Smooth muscle cell (in vitro differentiated cells): ENCODE results near the gene SCAPER. TPM values are rescaled to one million over a fixed set of nuclear protein-coding genes. Genes with fewer than 3 reads are reported as not detected.
"Not testable (repeated sequence)": the region's sequence is repeated elsewhere in the genome, so short reads cannot be mapped to it uniquely, and the experiment has no call there.

Experiments used
- DNase-seq: peaks from one replicate; lab custom pipeline; 2025; ENCODE audit not compliant: unreplicated experiment; lab: John Stamatoyannopoulos, UW
- H2AFZ ChIP-seq: fragments of 200-600 bp; sonication (generic); 2 replicates; pipeline ENCODE4 v1.6.0; 2016; ENCODE audit warnings: antibody characterized with exemption, low read depth, mild to moderate bottlenecking
- H3F3A ChIP-seq: fragments of 200-600 bp; sonication (generic); 2 replicates; pipeline ENCODE4 v1.6.0; 2017; ENCODE audit warnings: antibody characterized with exemption, low read depth
- H3K27ac ChIP-seq: fragments of 200-600 bp; sonication (generic); 2 replicates; pipeline ENCODE4 v1.5.1; 2016; ENCODE audit warnings: low read depth, mild to moderate bottlenecking
- H3K27me3 ChIP-seq: fragments of 200-600 bp; sonication (generic); 2 replicates; pipeline ENCODE4 v1.6.1; 2016; ENCODE audit warnings: low read depth, mild to moderate bottlenecking
- H3K36me3 ChIP-seq: fragments of 200-600 bp; sonication (generic); 2 replicates; pipeline ENCODE4 v1.5.1; 2016; ENCODE audit warnings: low read depth
- H3K4me1 ChIP-seq: fragments of 200-600 bp; sonication (generic); 2 replicates; pipeline ENCODE4 v1.5.1; 2016; ENCODE audit warnings: low read depth
- H3K4me2 ChIP-seq: fragments of 200-600 bp; sonication (generic); 2 replicates; pipeline ENCODE4 v1.6.0; 2016; ENCODE audit warnings: mild to moderate bottlenecking
- H3K4me3 ChIP-seq: fragments of 200-600 bp; sonication (generic); 2 replicates; pipeline ENCODE4 v1.5.1; 2016; ENCODE audit warnings: mild to moderate bottlenecking
- H3K79me2 ChIP-seq: fragments of 200-600 bp; sonication (generic); 2 replicates; pipeline ENCODE4 v1.6.0; 2016; ENCODE audit warnings: low read depth, mild to moderate bottlenecking
- H3K9ac ChIP-seq: fragments of 200-600 bp; sonication (generic); 2 replicates; pipeline ENCODE4 v1.6.0; 2016; ENCODE audit warnings: low read depth
- H3K9me3 ChIP-seq: fragments of 200-600 bp; sonication (generic); replicated peaks from 2 replicates; pipeline ENCODE4 v1.5.1; 2016; ENCODE audit warnings: low read depth
- H4K20me1 ChIP-seq: fragments of 200-600 bp; sonication (generic); 2 replicates; pipeline ENCODE4 v1.6.0; 2016; ENCODE audit warnings: low read depth
- WGBS: methylation state at CpG from one replicate; pipeline ENCODE4 v1.1.7; 2016; ENCODE audit warnings: low lambda C conversion rate; 5-methylcytosine and 5-hydroxymethylcytosine counted together
- polyA plus RNA-seq: library from polyadenylated mRNA; unstranded; fragments of >200 nt; fragmentation: Nextera tagmentation; extraction: Ambion mirVana; gene quantifications from 2 replicates; pipeline ENCODE4 v1.2.1, GENCODE V29; 2016
- total RNA-seq: library from RNA; depleted of rRNA; stranded (reverse); fragments of >200 nt; gene quantifications from 2 replicates; pipeline ENCODE4 v1.2.3, GENCODE V29; 2014
- TF ChIP-seq, protein P1 (sequence below): fragments of 200-600 bp; sonication (generic); IDR thresholded peaks from 2 replicates; pipeline ENCODE4 v1.5.1; 2017; ENCODE audit warnings: borderline replicate concordance, mild to moderate bottlenecking, antibody characterized with exemption; ENCODE audit not compliant: insufficient read depth, poor library complexity, severe bottlenecking

SCAPER gene
- total and polyA plus RNA-seq, 2 experiments from 2014 or later, result 6.6 to 34.3 TPM

GRCh38 chr15:76514282-76514681 is 390.9 kb downstream of the SCAPER start:
- Histone ChIP-seq H2AFZ (no peak overlapping the region), H3K79me2 (no peaks in the 10 kb centered on the region), H3K27ac (no peak overlapping the region), H3K9ac (no peak overlapping the region), H3K4me1 (peaks cover 5% of the 10 kb centered on the region), H3K4me3 (no peak overlapping the region), H3K4me2 (no peak overlapping the region), H3K36me3 (no peaks in the 10 kb centered on the region), H3K27me3 (no peaks in the 10 kb centered on the region), H4K20me1 (no peaks in the 10 kb centered on the region), H3K9me3 (no peaks in the 10 kb centered on the region), H3F3A (no peaks in the 10 kb centered on the region)
- no peak for DNase-seq
- TF ChIP-seq, protein P1, sequence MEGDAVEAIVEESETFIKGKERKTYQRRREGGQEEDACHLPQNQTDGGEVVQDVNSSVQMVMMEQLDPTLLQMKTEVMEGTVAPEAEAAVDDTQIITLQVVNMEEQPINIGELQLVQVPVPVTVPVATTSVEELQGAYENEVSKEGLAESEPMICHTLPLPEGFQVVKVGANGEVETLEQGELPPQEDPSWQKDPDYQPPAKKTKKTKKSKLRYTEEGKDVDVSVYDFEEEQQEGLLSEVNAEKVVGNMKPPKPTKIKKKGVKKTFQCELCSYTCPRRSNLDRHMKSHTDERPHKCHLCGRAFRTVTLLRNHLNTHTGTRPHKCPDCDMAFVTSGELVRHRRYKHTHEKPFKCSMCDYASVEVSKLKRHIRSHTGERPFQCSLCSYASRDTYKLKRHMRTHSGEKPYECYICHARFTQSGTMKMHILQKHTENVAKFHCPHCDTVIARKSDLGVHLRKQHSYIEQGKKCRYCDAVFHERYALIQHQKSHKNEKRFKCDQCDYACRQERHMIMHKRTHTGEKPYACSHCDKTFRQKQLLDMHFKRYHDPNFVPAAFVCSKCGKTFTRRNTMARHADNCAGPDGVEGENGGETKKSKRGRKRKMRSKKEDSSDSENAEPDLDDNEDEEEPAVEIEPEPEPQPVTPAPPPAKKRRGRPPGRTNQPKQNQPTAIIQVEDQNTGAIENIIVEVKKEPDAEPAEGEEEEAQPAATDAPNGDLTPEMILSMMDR, result no peak
- 97% methylated on average over 1 of the region's 1 CpG for WGBS

- no peak for DNase-seq
- no peak overlapping the region for H3K4me3 ChIP-seq
- H3K4me1 ChIP-seq, result peaks cover 5% of the 10 kb centered on the region
- no peak overlapping the region for H3K27ac ChIP-seq
- H3K9me3 ChIP-seq, result no peaks in the 10 kb centered on the region
- H3F3A ChIP-seq, result no peaks in the 10 kb centered on the region
- H2AFZ ChIP-seq, result no peak overlapping the region
- H3K79me2 ChIP-seq, result no peaks in the 10 kb centered on the region
- no peaks in the 10 kb centered on the region for H3K27me3 ChIP-seq
- H4K20me1 ChIP-seq, result no peaks in the 10 kb centered on the region
- TF ChIP-seq, protein P1, result no peak
- WGBS, result 86% methylated on average over 2 of the region's 2 CpGs
- H3K4me2 ChIP-seq, result no peak overlapping the region
- H3K36me3 ChIP-seq, result no peaks in the 10 kb centered on the region
- H3K9ac ChIP-seq, result no peak overlapping the region
Observed at GRCh38 chr15:76512971-76513370, 392.2 kb downstream of the SCAPER start.

DNA sequence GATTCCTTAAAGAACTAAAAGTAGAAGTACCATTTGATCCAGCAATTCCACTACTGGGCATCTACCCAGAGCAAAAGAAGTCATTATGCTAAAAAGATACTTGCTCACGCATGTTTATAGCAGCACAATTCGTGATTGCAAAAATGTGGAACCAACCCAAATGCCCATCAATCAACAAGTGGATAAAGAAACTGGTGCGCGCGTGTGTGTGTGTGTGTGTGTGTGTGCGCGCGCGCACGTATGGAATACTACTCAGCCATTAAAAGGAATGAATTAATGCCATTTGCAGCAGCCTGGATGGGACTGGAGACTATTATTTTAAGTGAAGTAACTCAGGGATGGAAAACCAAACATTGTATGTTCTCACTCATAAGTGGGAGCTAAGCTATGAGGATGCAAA is 394.5 kb downstream of the SCAPER start:
- WGBS, result 96% methylated on average over 10 of the region's 10 CpGs
- H3K27ac ChIP-seq, H3F3A ChIP-seq, H3K79me2 ChIP-seq, H3K4me1 ChIP-seq, DNase-seq, H3K27me3 ChIP-seq, H2AFZ ChIP-seq, H3K4me2 ChIP-seq, H3K9ac ChIP-seq, H3K36me3 ChIP-seq, H4K20me1 ChIP-seq, H3K4me3 ChIP-seq, H3K9me3 ChIP-seq: not testable (repeated sequence)

DNA sequence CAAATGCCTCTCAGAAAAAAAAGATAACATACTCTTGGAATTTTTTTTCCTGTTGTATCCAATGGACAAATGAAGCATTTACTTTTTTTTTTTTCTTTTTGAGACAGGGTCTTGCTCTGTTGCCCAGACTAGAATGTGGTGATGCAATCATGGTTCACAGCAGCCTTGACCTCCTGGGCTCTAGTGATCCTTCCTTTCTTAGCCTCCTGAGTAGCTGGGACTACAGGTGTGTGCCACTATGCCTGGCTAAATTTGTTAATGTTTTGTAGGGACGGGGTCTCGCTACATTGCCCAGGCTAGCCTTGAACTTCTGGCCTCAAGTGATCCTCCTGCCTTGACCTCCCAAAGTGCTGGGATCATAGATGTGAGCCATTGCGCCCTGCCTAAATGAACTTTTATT is 401.3 kb downstream of the SCAPER start:
- H3K4me2 ChIP-seq, result no peak overlapping the region
- WGBS, result 96% methylated on average over 3 of the region's 3 CpGs
- no peaks in the 10 kb centered on the region for H3K27me3 ChIP-seq
- no peaks in the 10 kb centered on the region for H4K20me1 ChIP-seq
- no peaks in the 10 kb centered on the region for H3K4me1 ChIP-seq
- no peak overlapping the region for H3K4me3 ChIP-seq
- TF ChIP-seq, protein P1, result no peak
- H3K9ac ChIP-seq, result no peak overlapping the region
- no peaks in the 10 kb centered on the region for H3F3A ChIP-seq
- H3K27ac ChIP-seq, result no peak overlapping the region
- H2AFZ ChIP-seq, result no peak overlapping the region
- no peaks in the 10 kb centered on the region for H3K36me3 ChIP-seq
- no peak for DNase-seq
- no peaks in the 10 kb centered on the region for H3K79me2 ChIP-seq
- H3K9me3 ChIP-seq, result no peaks in the 10 kb centered on the region
